CD4-positive, CD25-positive, alpha-beta regulatory T cell (primary cell): Measurements from ENCODE around the gene GALNT11. TPM values are rescaled to one million over a fixed set of nuclear protein-coding genes. Genes with fewer than 3 reads are reported as not detected.

Source experiments
- ATAC-seq, 2 donors: fragments of 150-1000 bp; cut with Tn5 transposase; one replicate each; pipeline ENCODE4 v1.10.0; 2021; ENCODE audit warnings: low read depth in 2 of 2, moderate number of reproducible peaks in 2 of 2, moderate library complexity in 1 of 2
- DNase-seq, 3 donors: peaks; one replicate each; pipeline versions ENCODE4 v3.0.0 to v3.0.0-alpha.2; 2012 to 2022; ENCODE audit warnings: mixed read lengths in 1 of 3
- H3K27ac ChIP-seq: one replicate; pipeline ENCODE4 v1.7.0; 2013; ENCODE audit warnings: mild to moderate bottlenecking, low read length; ENCODE audit not compliant: insufficient read depth, poor library complexity, severe bottlenecking
- H3K27me3 ChIP-seq: one replicate; pipeline ENCODE4 v1.7.0; 2013; ENCODE audit warnings: low read length; ENCODE audit not compliant: control insufficient read depth, insufficient read depth
- H3K36me3 ChIP-seq: one replicate; pipeline ENCODE4 v1.7.0; 2013; ENCODE audit warnings: mild to moderate bottlenecking, low read length, moderate library complexity; ENCODE audit not compliant: control insufficient read depth, insufficient read depth
- H3K4me1 ChIP-seq: 2 replicates; pipeline ENCODE4 v1.7.0; 2013; ENCODE audit warnings: mild to moderate bottlenecking, low read length; ENCODE audit not compliant: insufficient read depth, control insufficient read depth, poor library complexity, severe bottlenecking
- H3K4me3 ChIP-seq: one replicate; pipeline ENCODE4 v1.7.0; 2013; ENCODE audit warnings: low read depth, mild to moderate bottlenecking, low read length, moderate library complexity
- H3K9me3 ChIP-seq, 2 experiments: 1 replicate in 1 of 2; 2 replicates in 1 of 2; pipeline ENCODE4 v1.7.0; 2013; ENCODE audit warnings: low read length in 2 of 2, mild to moderate bottlenecking in 1 of 2, moderate library complexity in 1 of 2; ENCODE audit not compliant: control insufficient read depth in 2 of 2
- H3K27ac Mint-ChIP-seq, 3 donors: one replicate each; pipeline ENCODE4 v1.8.0; 2020 to 2022; ENCODE audit warnings: mild to moderate bottlenecking in 3 of 3, mixed read lengths in 3 of 3, moderate library complexity in 2 of 3
- H3K27me3 Mint-ChIP-seq: one replicate; pipeline ENCODE4 v1.8.0; 2022; ENCODE audit warnings: mild to moderate bottlenecking, mixed read lengths
- H3K36me3 Mint-ChIP-seq: one replicate; pipeline ENCODE4 v1.8.0; 2020; ENCODE audit warnings: mixed read lengths
- H3K4me1 Mint-ChIP-seq, 4 donors: one replicate each; pipeline ENCODE4 v1.8.0; 2020 to 2022; ENCODE audit warnings: mixed read lengths in 4 of 4, mild to moderate bottlenecking in 1 of 4
- H3K4me3 Mint-ChIP-seq, 4 donors: one replicate each; pipeline ENCODE4 v1.8.0; 2020 to 2022; ENCODE audit warnings: mild to moderate bottlenecking in 4 of 4, mixed read lengths in 4 of 4, moderate library complexity in 3 of 4
- H3K9me3 Mint-ChIP-seq, 7 donors: one replicate each; pipeline ENCODE4 v1.8.0; 2020 to 2022; ENCODE audit warnings: mixed read lengths in 7 of 7, mild to moderate bottlenecking in 3 of 7, moderate library complexity in 2 of 7
- polyA plus RNA-seq, 4 donors: library from polyadenylated mRNA; unstranded; fragments of 300-500 nt; fragmentation: Illumina TruSeq; gene quantifications; one replicate each; pipeline ENCODE4 v1.2.3, GENCODE V29; 2021
- total RNA-seq: library from RNA; stranded (reverse); gene quantifications from one replicate; pipeline ENCODE4 v1.2.3, GENCODE V29; 2022

Gene GALNT11
- total and polyA plus RNA-seq, 5 donors from 2014 or later: 22.5 to 27.1 (median 25.4) TPM

DNA sequence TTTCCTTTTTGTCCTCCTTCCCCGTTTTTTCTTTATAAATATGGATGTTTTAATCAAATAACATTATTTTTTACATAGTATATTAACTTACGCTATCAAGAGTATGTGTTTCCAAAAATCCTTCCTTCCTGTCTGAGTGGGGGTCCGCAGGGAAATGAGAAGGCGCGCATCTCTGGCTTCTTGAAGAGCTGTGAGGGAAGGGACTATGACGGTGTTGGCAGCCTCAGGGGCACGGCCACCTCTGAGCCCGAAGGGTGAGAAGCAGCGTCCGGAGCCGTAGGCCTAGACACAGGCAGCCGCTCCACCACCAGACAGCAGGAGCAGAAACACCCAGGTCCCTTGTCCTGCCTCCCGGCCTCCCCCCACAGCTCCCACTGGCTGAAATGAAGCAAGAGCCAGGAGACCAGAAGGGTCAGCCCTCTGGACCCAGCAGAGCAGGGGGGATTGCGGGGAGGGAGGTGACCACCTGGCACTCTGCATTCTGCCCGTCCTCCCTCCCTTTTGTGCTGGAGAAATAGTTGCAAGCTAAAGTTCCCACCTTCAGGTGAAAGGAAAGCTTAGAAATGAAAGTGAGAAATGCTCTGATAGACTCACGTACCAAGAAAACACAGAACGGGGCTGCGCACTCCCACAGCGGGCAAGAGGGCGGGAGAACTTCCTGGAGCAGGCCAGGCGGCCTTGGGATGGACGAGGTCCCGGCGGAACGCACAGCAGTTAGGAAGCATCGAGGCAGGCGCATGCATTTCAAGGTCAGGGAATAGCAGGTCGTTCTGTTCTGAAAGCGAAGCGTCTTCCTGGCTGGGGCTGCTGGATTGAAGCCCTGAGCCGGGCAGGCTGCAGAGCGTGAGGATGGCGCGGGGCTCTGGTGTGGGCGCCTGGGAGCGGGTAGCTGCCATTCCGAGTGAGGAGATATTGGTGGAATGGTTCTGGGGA, 105.5 kb downstream of the GALNT11 start:
- H3K27me3 Mint-ChIP-seq: peaks cover 4% of the 10 kb centered on the region
- H3K27ac Mint-ChIP-seq: peak overlapping the region in 1 of 3 donors; percentile 93
- Histone ChIP-seq H3K4me1 (no peaks in the 10 kb centered on the region), H3K27me3 (no peaks in the 10 kb centered on the region), H3K4me3 (no peak overlapping the region), H3K36me3 (peaks cover 37% of the 10 kb centered on the region), H3K27ac (no peak overlapping the region), H3K9me3 (no peaks in the 10 kb centered on the region)
- peaks cover 0 to 1% (median 0%) of the 10 kb centered on the region in 7 donors for H3K9me3 Mint-ChIP-seq
- no peak for DNase-seq
- no peak for ATAC-seq
- H3K4me3 Mint-ChIP-seq: no peak overlapping the region
- peaks cover 0 to 5% (median 5%) of the 10 kb centered on the region in 4 donors for H3K4me1 Mint-ChIP-seq
- H3K36me3 Mint-ChIP-seq: peaks cover 20% of the 10 kb centered on the region

DNA sequence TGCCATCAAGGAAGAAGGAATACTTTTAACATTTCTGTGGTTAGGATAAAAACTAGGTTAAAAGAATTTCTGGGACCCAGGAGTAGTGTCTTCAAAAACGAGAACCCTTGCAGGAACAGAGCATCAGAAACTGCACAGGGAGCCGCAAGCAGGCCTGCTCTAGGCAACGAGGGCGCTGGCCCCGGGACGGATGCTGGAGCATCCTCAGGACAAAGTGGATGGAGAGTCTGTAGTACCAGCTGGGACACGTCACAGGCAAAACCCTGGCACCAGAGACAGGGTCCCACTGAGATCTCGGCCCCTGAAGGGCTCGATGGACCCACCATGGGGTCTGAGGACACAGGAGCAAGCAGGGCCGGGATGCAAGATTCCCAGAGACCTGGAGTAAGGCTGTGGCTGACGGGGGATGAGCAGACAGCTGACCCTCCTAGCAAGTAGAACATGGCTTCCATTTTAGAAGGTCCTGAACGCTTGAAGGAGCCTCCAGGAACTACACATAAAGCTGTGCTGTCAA, 106.6 kb downstream of the GALNT11 start:
- H3K4me3 Mint-ChIP-seq: no peak overlapping the region
- ATAC-seq: no peak

DNA sequence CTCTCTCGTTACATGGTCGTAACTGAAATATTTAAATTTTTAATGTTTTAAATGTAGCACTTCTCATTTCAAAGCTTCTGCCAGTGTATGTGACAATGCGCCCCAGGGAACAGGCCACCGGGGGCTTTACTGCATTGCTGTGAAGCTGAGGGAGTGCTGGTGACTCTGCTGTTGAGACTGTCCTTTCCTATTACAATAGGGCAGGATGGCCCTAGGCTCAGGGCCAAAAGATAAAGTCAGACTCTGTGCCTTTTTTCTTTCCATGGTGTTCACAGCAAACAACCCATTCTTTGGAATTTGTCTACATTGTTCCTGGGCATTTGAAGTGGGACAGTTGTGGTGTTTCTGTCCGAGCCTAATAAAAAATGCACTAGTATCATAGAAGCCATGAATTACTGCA, 107.3 kb downstream of the GALNT11 start:
- H3K4me3 Mint-ChIP-seq: no peak overlapping the region
- H3K27ac ChIP-seq: no peak overlapping the region
- no peaks in the 10 kb centered on the region for H3K4me1 ChIP-seq
- peaks cover 4% of the 10 kb centered on the region for H3K27me3 Mint-ChIP-seq
- peak overlapping the region in 1 of 3 donors; percentile 44 for H3K27ac Mint-ChIP-seq
- H3K36me3 Mint-ChIP-seq: peaks cover 19% of the 10 kb centered on the region
- no peaks in the 10 kb centered on the region for H3K9me3 ChIP-seq
- H3K27me3 ChIP-seq: no peaks in the 10 kb centered on the region
- no peaks in the 10 kb centered on the region for H3K9me3 Mint-ChIP-seq
- peaks cover 0 to 2% (median 0%) of the 10 kb centered on the region in 4 donors for H3K4me1 Mint-ChIP-seq
- ATAC-seq: no peak
- H3K36me3 ChIP-seq: peaks cover 49% of the 10 kb centered on the region
- DNase-seq: no peak
- no peak overlapping the region for H3K4me3 ChIP-seq

More for the DNA sequence above, 106.6 kb downstream of the GALNT11 start:
- H3K4me3 ChIP-seq: no peak overlapping the region
- DNase-seq: no peak
- Mint-ChIP-seq H3K4me1 (peaks cover 0 to 3% (median under 1%) of the 10 kb centered on the region in 4 donors), H3K27me3 (peaks cover 4% of the 10 kb centered on the region), H3K36me3 (peaks cover 19% of the 10 kb centered on the region), H3K27ac (no peak overlapping the region), H3K9me3 (no peaks in the 10 kb centered on the region)
- peaks cover 44% of the 10 kb centered on the region for H3K36me3 ChIP-seq
- no peaks in the 10 kb centered on the region for H3K9me3 ChIP-seq
- H3K27me3 ChIP-seq: no peaks in the 10 kb centered on the region
- no peaks in the 10 kb centered on the region for H3K4me1 ChIP-seq
- no peak overlapping the region for H3K27ac ChIP-seq

DNA sequence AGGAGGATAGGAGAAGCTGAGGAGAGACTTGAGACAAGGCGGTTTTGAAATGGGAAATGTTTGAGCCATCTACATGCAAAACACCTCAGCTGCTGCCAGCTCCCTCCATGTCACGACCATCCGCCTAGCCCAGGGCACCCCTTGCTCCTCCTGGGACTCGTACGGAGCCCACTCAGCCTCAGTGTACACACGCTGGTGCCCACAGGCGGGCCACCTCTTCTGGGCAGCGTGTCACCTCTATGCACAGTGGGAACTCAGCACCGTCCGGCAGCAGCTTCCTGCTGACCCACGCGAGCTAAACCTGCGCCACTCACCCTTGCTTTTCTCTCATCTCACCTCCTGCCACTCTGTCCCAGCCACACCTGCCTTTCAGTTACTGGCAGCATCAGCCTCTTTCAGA, 108.3 kb downstream of the GALNT11 start:
- no peaks in the 10 kb centered on the region for H3K9me3 Mint-ChIP-seq

DNA sequence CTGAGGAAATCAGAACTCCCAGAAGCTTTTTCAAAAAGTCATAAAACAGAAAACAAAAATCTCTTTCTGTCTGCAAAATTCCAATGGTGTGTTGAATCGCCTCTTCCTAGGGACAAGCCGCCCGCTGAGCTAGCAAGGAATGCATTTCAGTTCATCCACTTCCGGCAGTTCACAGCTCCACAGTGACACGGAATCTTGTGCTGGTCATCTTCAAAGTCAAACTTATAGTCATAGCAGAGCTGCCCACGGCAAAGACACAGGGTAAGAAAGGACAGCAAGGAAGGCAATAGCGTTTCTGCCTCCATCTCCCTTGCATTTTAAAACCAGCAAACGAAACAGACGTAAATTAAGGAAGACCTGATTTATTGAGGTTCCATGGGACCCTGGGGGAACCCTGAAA, 111.2 kb downstream of the GALNT11 start:
- Mint-ChIP-seq H3K4me1 (peaks cover 0 to 8% (median 6%) of the 10 kb centered on the region in 4 donors), H3K4me3 (no peak overlapping the region), H3K27ac (peak overlapping the region in 2 of 3 donors; percentile 71 to 79), H3K9me3 (no peaks in the 10 kb centered on the region), H3K27me3 (peaks cover 4% of the 10 kb centered on the region), H3K36me3 (peaks cover 36% of the 10 kb centered on the region)
- H3K4me1 ChIP-seq: no peaks in the 10 kb centered on the region
- DNase-seq: no peak
- no peak overlapping the region for H3K4me3 ChIP-seq
- no peak for ATAC-seq
- H3K27ac ChIP-seq: no peak overlapping the region
- H3K9me3 ChIP-seq: no peaks in the 10 kb centered on the region
- peaks cover 66% of the 10 kb centered on the region for H3K36me3 ChIP-seq
- H3K27me3 ChIP-seq: no peaks in the 10 kb centered on the region

More for the DNA sequence above, 108.3 kb downstream of the GALNT11 start:
- Mint-ChIP-seq H3K27ac (peak overlapping the region; percentile 64 to 82 (median 75)), H3K27me3 (peaks cover 4% of the 10 kb centered on the region), H3K4me1 (peaks cover 0 to 2% (median 0%) of the 10 kb centered on the region in 4 donors), H3K36me3 (peaks cover 26% of the 10 kb centered on the region), H3K4me3 (no peak overlapping the region)
- Histone ChIP-seq H3K27ac (no peak overlapping the region), H3K27me3 (no peaks in the 10 kb centered on the region), H3K4me3 (no peak overlapping the region), H3K36me3 (peaks cover 57% of the 10 kb centered on the region), H3K4me1 (no peaks in the 10 kb centered on the region), H3K9me3 (no peaks in the 10 kb centered on the region)
- ATAC-seq (no peak), DNase-seq (no peak)

DNA sequence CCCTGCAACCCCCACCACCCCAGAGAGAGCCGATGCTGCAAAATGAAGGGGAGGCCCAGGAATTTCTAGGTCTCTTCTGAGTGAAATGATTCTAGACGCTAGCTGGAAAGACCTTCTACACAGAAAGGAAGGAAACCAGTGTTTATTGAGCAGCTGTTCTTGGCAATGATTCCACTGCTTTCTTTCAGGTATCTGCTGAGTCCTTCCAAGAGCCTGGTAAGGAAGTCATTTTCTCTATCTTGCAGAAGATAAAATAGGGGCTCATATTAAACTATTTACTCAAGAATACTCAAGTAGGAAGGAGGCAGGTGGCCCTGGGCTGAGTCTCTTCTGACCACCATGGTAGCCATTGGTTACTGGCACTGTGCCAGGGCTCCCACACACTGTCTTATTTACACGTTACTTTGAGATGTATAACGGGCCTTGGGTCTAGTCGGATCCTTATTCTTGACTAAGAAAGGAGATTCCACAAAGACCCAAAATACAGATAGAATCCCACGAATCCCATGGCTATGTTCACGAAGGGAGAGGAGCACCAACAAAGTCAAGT, 112.1 kb downstream of the GALNT11 start:
- peaks cover 62% of the 10 kb centered on the region for H3K36me3 ChIP-seq
- no peaks in the 10 kb centered on the region for H3K27me3 ChIP-seq
- no peak for ATAC-seq
- H3K4me1 ChIP-seq: peaks cover 4% of the 10 kb centered on the region
- DNase-seq: no peak
- no peak overlapping the region for H3K4me3 ChIP-seq
- H3K9me3 ChIP-seq: no peaks in the 10 kb centered on the region
- Mint-ChIP-seq H3K36me3 (peaks cover 36% of the 10 kb centered on the region), H3K4me1 (peaks cover 2 to 17% (median 13%) of the 10 kb centered on the region in 4 donors), H3K4me3 (no peak overlapping the region), H3K9me3 (no peaks in the 10 kb centered on the region), H3K27ac (peak overlapping the region in 1 of 3 donors; percentile 71), H3K27me3 (peaks cover 4% of the 10 kb centered on the region)
- no peak overlapping the region for H3K27ac ChIP-seq

DNA sequence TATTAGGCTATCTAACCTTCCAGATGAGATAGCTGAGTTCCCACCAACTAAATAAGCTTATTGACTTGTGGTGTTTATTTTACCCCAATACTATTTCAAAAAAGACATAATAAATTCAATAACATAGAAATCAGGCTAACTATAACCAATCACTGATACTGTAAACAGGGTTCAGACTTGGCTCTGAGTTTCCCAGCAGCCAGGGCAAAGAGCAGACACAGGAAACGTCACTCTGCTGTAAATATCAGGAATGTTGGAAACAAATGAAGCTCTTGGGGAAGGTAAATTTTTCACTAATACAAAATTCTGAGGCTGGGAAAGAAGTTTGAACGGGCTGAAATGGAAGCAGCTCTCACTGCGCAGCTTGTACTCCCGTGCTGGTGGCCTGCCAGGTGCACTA, 114.6 kb downstream of the GALNT11 start:
- DNase-seq: no peak
- peaks cover 54% of the 10 kb centered on the region for H3K36me3 ChIP-seq
- Mint-ChIP-seq H3K27me3 (no peaks in the 10 kb centered on the region), H3K4me1 (peaks cover 22 to 42% (median 37%) of the 10 kb centered on the region in 4 donors), H3K9me3 (no peaks in the 10 kb centered on the region), H3K27ac (peak overlapping the region in 2 of 3 donors; percentile 74 to 76), H3K4me3 (no peak overlapping the region), H3K36me3 (peaks cover 35% of the 10 kb centered on the region)
- no peaks in the 10 kb centered on the region for H3K9me3 ChIP-seq
- no peak overlapping the region for H3K27ac ChIP-seq
- no peak overlapping the region for H3K4me3 ChIP-seq
- no peak for ATAC-seq
- H3K4me1 ChIP-seq: peaks cover 28% of the 10 kb centered on the region
- H3K27me3 ChIP-seq: no peaks in the 10 kb centered on the region
